ENCODE measurements around the gene YDJC. TPM values are rescaled to one million over a fixed set of nuclear protein-coding genes. Genes with fewer than 3 reads are reported as not detected.

YDJC gene
- total RNA-seq, 2 experiments from 2014 or later = 59.0 to 81.1 TPM

DNA sequence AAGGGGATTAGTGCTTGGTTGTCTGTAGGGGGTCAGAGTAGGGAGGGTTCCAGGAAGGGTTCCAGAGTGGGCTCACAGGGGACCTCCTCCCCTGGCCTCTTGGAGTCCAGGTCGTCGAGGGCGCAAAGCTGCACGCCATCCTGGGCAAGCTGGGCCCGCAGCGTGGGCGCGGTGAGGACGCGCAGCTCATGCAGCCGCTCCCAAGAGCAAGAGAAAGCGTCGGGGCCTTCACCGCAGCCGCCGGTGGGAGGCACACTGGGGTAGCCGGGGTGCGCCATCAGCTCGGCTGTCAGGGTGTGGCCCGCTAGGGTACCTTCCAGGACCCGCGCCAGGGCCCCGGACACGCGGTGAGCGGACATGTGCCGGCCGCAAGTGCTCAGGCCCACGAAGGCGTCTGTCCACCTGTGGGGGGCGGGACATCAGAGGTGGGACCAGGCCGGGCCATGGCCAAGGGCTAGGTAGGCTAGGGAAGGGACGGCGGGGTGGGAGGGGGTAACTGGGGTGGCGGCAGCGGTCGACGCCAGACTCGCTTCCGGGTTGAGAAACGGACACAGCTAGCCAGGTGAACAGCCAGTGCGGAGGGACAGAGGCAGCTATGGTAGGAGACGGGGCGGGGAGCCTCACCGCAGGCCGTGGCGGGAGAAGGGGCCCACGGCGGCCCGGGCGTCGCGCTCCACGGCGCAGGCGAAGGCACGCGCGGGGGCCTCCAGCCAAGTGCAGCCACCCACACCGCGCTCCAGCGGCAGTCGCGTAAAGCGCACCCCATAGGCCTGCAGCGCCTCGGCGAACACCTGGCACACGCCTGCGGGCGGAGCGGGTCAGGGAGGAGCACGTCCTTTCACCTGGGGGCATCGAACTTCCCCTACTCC is 1.2 kb downstream of the YDJC start:
- Histone ChIP-seq H4K20me1 (ENCODE audit: insufficient read depth, low read length) (0 out of 2 replicates have a peak, but pooled peaks cover 3% of the 10 kb centered on the region), H3K27ac (ENCODE audit: low read depth, low read length, poor library complexity, severe bottlenecking) (peak overlapping the region; percentile 87), H3K4me1 (ENCODE audit: insufficient read depth, low read length, poor library complexity, severe bottlenecking) (peaks cover 70% of the 10 kb centered on the region), H3K9me2 (ENCODE audit: insufficient read depth, low read length) (no peaks in the 10 kb centered on the region), H3K36me3 (ENCODE audit: insufficient read depth, low read length) (peaks cover 44% of the 10 kb centered on the region), H3K4me2 (ENCODE audit: low read length) (peak overlapping the region; percentile 72), H3K9me3 (ENCODE audit: low read length) (no peaks in the 10 kb centered on the region), H2AFZ (ENCODE audit: low read length) (0 out of 2 replicates have a peak overlapping the region, but pooled peaks have one; percentile 7), H3K4me3 (ENCODE audit: low read depth, low read length, poor library complexity, severe bottlenecking) (peak overlapping the region; percentile 89), H3K79me2 (ENCODE audit: insufficient read depth, low read depth, low read length) (peaks cover 33% of the 10 kb centered on the region)
- CTCF ChIA-PET (ENCODE audit: unreplicated experiment) = interaction anchor here (0.6 to 2.5 kb wide), 6 partner anchors 13 to 621 kb away, joined by 3 to 18 read pairs (median 5); partner anchors contain the start of gene SDF2L1
- POLR2A ChIA-PET = interaction anchor here (0.7 to 1.6 kb wide), 6 partner anchors 11 to 415 kb away, joined by 3 to 12 read pairs (median 4); partner anchors contain the start of gene SDF2L1
- intact Hi-C loops (cut with micrococcal nuclease; ENCODE audit: unreplicated experiment) = loop anchor here (1.0 kb wide), 2 partner anchors 11 to 14 kb away; partner anchors contain the start of gene SDF2L1
- TF ChIP-seq, protein P1, sequence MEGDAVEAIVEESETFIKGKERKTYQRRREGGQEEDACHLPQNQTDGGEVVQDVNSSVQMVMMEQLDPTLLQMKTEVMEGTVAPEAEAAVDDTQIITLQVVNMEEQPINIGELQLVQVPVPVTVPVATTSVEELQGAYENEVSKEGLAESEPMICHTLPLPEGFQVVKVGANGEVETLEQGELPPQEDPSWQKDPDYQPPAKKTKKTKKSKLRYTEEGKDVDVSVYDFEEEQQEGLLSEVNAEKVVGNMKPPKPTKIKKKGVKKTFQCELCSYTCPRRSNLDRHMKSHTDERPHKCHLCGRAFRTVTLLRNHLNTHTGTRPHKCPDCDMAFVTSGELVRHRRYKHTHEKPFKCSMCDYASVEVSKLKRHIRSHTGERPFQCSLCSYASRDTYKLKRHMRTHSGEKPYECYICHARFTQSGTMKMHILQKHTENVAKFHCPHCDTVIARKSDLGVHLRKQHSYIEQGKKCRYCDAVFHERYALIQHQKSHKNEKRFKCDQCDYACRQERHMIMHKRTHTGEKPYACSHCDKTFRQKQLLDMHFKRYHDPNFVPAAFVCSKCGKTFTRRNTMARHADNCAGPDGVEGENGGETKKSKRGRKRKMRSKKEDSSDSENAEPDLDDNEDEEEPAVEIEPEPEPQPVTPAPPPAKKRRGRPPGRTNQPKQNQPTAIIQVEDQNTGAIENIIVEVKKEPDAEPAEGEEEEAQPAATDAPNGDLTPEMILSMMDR (conservative IDR thresholded peaks at IDR 0.05; ENCODE audit: low read length) = no peak
- no peak for TF ChIP-seq EZH2phosphoT487 (IDR thresholded peaks at IDR 0.05; ENCODE audit: borderline replicate concordance, low read depth, low read length)
- BruUV-seq (replicated peaks) = no TSS peak
- no peak for DNase-seq (ENCODE audit: low spot score)

DNA sequence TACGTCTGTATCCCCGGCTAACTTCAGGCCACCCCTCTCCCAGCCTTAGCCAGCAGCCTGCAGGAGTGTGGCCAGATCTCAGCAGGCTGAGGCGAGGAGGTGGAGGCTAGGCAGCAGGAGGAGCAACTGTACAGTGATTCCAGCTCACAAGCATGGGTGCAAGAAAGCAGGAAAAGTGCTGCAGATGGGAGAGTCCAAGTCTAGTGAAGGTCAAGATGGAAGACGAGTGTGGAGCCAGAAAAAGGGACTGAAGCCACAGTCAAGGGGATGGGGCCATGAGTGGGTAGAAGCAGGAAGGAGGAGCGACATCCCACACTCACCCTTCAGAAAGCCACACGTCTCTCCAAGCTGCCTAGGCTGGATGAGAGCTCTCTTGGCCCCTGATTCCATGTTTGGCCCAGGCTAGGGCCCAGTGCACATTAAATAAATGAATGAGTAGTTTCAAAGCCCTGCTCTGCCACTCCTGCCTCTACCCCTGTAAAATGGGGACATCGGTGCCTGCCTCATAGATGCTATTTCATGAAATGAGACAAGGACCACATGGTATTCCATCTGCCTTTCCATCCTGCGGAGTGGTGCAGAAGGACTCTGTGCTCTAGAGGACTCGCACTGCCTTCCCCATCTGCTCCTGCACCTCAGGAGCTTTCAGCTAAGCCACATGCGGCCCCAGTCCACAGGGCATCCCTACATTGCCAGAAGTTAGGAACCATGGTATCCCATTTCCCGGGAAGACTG is 2.9 kb downstream of the YDJC start:
- no peaks in the 10 kb centered on the region for H3K9me2 ChIP-seq (ENCODE audit: insufficient read depth, low read length)
- ChIA-PET CTCF (ENCODE audit: unreplicated experiment) (no interaction called here), POLR2A (interaction anchor here (0.7 to 1.4 kb wide), 3 partner anchors 11 to 17 kb away, joined by 3 to 4 read pairs (median 3); no protein-coding TSS in a partner anchor)
- no TSS peak for BruUV-seq (replicated peaks)
- 0 out of 2 replicates have a peak, but pooled peaks cover 3% of the 10 kb centered on the region for H4K20me1 ChIP-seq (ENCODE audit: insufficient read depth, low read length)
- H3K4me2 ChIP-seq (ENCODE audit: low read length) = peak overlapping the region; percentile 31; the same call in 1 of the 2 replicates
- TF ChIP-seq EZH2phosphoT487 (IDR thresholded peaks at IDR 0.05; ENCODE audit: borderline replicate concordance, low read depth, low read length) = no peak
- TF ChIP-seq, protein P1 (conservative IDR thresholded peaks at IDR 0.05; ENCODE audit: low read length) = no peak
- no peak overlapping the region for H2AFZ ChIP-seq (ENCODE audit: low read length)
- no peak for DNase-seq (ENCODE audit: low spot score)
- intact Hi-C loops (cut with micrococcal nuclease; ENCODE audit: unreplicated experiment) = no loop called here
- no peak overlapping the region for H3K4me3 ChIP-seq (ENCODE audit: low read depth, low read length, poor library complexity, severe bottlenecking)
- peaks cover 57% of the 10 kb centered on the region for H3K4me1 ChIP-seq (ENCODE audit: insufficient read depth, low read length, poor library complexity, severe bottlenecking)
- H3K79me2 ChIP-seq (ENCODE audit: insufficient read depth, low read depth, low read length) = peaks cover 44% of the 10 kb centered on the region
- H3K9me3 ChIP-seq (ENCODE audit: low read length) = no peaks in the 10 kb centered on the region
- peaks cover 61% of the 10 kb centered on the region for H3K36me3 ChIP-seq (ENCODE audit: insufficient read depth, low read length)
- H3K27ac ChIP-seq (ENCODE audit: low read depth, low read length, poor library complexity, severe bottlenecking) = peak overlapping the region; percentile 28
